Tibial nerve (tissue), 3 donors: ENCODE data around the gene ANGPTL2.

ENCODE experiments used
- POLR2A ChIP-seq, 2 donors: fragments of 450-650 bp; IDR thresholded peaks; one replicate each; pipeline ENCODE4 v1.6.1; 2017; ENCODE audit warnings: antibody characterized with exemption in 2 of 2, mild to moderate bottlenecking in 2 of 2, moderate library complexity in 2 of 2
- TF ChIP-seq, protein P1 (sequence below), 5 experiments: fragments of 200-600 bp in 3 of 5; fragments of 450-650 bp in 2 of 5; sonication (generic) in 3 of 5; IDR thresholded peaks; one replicate each; pipeline ENCODE4 v1.5.1; 2016 to 2019; ENCODE audit warnings: antibody characterized with exemption in 5 of 5, mild to moderate bottlenecking in 3 of 5, moderate library complexity in 2 of 5

- TF ChIP-seq, protein P1, sequence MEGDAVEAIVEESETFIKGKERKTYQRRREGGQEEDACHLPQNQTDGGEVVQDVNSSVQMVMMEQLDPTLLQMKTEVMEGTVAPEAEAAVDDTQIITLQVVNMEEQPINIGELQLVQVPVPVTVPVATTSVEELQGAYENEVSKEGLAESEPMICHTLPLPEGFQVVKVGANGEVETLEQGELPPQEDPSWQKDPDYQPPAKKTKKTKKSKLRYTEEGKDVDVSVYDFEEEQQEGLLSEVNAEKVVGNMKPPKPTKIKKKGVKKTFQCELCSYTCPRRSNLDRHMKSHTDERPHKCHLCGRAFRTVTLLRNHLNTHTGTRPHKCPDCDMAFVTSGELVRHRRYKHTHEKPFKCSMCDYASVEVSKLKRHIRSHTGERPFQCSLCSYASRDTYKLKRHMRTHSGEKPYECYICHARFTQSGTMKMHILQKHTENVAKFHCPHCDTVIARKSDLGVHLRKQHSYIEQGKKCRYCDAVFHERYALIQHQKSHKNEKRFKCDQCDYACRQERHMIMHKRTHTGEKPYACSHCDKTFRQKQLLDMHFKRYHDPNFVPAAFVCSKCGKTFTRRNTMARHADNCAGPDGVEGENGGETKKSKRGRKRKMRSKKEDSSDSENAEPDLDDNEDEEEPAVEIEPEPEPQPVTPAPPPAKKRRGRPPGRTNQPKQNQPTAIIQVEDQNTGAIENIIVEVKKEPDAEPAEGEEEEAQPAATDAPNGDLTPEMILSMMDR (IDR thresholded peaks at IDR 0.05), result no peak
- TF ChIP-seq POLR2A (IDR thresholded peaks at IDR 0.05), result no peak
Measured at GRCh38 chr9:127136880-127137639, 14.6 kb upstream of the ANGPTL2 start.
